ENCODE results near the gene IMPA2. TPM values are rescaled to one million over a fixed set of nuclear protein-coding genes. Genes with fewer than 3 reads are reported as not detected.

The IMPA2 gene
- total and polyA plus RNA-seq, 2 of the 13 experiments (the other 11 are each of a cell fraction or from before 2014, with no cell fraction given) = 37.8 to 71.8 TPM

- TF ChIP-seq CTCF (CRISPR knock-in tag; IDR thresholded peaks at IDR 0.05) (no peak; the same call in 1 of the 2 replicates), GMEB2 (CRISPR knock-in tag; IDR thresholded peaks at IDR 0.05; ENCODE audit: low read depth) (no peak), ZNF430 (CRISPR knock-in tag; IDR thresholded peaks at IDR 0.05) (peak; percentile 65; the same call in 1 of the 2 replicates), ZNF678 (CRISPR knock-in tag; IDR thresholded peaks at IDR 0.05) (no peak), TBX2 (CRISPR knock-in tag; IDR thresholded peaks at IDR 0.05; ENCODE audit: borderline replicate concordance) (peak; percentile 100), SNAPC2 (CRISPR knock-in tag; IDR thresholded peaks at IDR 0.05) (peak; percentile 82; the same call in 1 of the 2 replicates), NFE2L1 (CRISPR knock-in tag; IDR thresholded peaks at IDR 0.05; ENCODE audit: borderline replicate concordance) (no peak), ZBTB7A (CRISPR knock-in tag; IDR thresholded peaks at IDR 0.05) (peak; percentile 65; the same call in 1 of the 2 replicates), JARID2 (CRISPR knock-in tag; IDR thresholded peaks at IDR 0.05; ENCODE audit: insufficient replicate concordance) (no peak), BATF2 (CRISPR knock-in tag; IDR thresholded peaks at IDR 0.05) (no peak), ZNF550 (CRISPR knock-in tag; IDR thresholded peaks at IDR 0.05; ENCODE audit: borderline replicate concordance) (no peak), ZBTB1 (CRISPR knock-in tag; IDR thresholded peaks at IDR 0.05; ENCODE audit: borderline replicate concordance) (no peak), ZNF292 (CRISPR knock-in tag; IDR thresholded peaks at IDR 0.05; ENCODE audit: borderline replicate concordance, low read depth) (peak; percentile 86; the same call in 1 of the 2 replicates), SRSF4 (IDR thresholded peaks at IDR 0.05; ENCODE audit: low read depth, low read length, poor library complexity, severe bottlenecking) (no peak), FOXO1 (CRISPR knock-in tag; IDR thresholded peaks at IDR 0.05) (peak; percentile 99), ZNF710 (CRISPR knock-in tag; IDR thresholded peaks at IDR 0.05; ENCODE audit: borderline replicate concordance) (peak; percentile 97), UBTF (CRISPR knock-in tag; IDR thresholded peaks at IDR 0.05) (peak; percentile 34; the same call in 1 of the 2 replicates)
Observed at GRCh38 chr18:12008181-12008767, 27.0 kb downstream of the IMPA2 start (continued).

Measured in HepG2 (cell line).